Measurements from ENCODE around the gene GARNL3.

DNA sequence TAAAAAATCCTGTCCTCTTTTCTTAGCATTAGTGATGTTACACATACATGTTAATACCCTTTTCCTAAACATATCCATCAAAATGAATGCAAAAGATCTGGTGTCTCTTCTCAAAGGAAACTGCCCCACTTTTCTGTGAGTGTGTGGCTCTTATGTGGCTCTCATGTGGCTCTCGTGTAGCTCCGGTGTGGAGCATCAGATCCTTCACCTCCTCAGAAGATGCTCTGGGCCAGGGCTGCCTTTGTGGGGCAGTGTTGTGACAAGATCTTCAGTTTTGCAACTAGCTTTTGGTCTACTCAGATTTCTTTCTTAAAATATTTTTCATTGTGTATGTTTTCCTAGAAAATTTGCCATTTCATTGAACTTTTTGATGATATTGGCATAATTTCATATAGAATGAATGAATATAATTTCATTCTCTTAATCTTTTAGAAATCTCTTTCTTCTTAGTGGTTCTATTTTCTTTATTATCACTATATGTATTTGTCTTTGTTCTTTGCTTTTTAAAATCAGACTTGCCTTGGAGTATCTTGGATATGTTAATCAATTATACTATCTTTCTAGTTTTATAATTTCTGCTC lies 19.4 kb downstream of the GARNL3 start:
- TF ChIP-seq, protein P1, sequence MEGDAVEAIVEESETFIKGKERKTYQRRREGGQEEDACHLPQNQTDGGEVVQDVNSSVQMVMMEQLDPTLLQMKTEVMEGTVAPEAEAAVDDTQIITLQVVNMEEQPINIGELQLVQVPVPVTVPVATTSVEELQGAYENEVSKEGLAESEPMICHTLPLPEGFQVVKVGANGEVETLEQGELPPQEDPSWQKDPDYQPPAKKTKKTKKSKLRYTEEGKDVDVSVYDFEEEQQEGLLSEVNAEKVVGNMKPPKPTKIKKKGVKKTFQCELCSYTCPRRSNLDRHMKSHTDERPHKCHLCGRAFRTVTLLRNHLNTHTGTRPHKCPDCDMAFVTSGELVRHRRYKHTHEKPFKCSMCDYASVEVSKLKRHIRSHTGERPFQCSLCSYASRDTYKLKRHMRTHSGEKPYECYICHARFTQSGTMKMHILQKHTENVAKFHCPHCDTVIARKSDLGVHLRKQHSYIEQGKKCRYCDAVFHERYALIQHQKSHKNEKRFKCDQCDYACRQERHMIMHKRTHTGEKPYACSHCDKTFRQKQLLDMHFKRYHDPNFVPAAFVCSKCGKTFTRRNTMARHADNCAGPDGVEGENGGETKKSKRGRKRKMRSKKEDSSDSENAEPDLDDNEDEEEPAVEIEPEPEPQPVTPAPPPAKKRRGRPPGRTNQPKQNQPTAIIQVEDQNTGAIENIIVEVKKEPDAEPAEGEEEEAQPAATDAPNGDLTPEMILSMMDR (IDR thresholded peaks at IDR 0.05): peak in 8 of 12 donors; percentile 21 to 61 (median 38)
- TF ChIP-seq POLR2A (IDR thresholded peaks at IDR 0.05): no peak

Measured in heart left ventricle (tissue), 13 donors.